ENCODE measurements around the gene NMNAT1.

DNA sequence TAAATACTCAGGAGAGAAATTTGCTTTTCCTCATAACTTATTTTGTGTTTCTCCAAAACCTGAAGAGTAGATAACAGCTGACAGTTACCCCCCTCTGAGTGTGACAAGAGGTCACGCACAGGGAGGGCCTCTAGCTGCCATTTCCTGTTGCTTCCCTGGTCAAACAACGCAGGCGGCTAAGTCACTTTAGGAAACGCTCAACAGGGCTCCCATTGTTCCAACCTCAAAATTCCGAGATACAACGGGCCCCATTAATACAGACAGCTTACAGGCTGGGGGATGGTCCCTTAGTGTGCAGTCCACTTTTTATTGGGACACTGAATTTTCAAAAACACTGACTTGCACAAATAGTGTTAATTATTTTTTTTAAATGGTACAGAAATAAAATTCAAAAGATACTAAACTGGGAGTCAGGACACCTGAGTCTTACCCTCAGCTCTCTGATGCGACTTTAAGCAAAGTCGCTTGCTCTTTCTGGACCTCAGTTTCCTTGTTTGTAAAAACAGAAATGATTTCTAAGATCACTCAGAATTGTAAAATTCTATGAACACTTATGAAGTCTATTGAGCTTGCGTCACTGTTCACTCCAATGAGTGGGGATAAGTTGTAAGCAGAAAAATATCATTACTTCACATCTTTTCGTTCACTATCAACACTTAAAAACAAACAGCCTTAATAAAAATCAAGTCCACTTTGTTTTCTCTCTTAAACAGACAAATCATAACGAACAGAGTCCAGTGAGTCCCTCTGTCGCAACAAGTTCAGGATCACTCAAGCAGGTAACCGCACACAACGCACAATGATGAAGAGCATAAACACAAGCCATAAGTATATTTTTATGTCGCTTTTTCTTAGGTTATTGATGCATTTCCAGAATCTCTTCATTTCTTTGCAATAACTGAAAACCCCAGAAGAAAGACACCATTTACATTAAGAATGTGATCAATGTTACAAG, 13.6 kb upstream of the NMNAT1 start:
- TF ChIP-seq KDM5A (IDR thresholded peaks at IDR 0.05) (no peak), POLR2A (IDR thresholded peaks at IDR 0.05; ENCODE audit: low read length) (no peak), EHMT2 (IDR thresholded peaks at IDR 0.05; ENCODE audit: low read depth) (no peak), SREBF2 (IDR thresholded peaks at IDR 0.05) (no peak), HOXA7 (CRISPR knock-in tag; IDR thresholded peaks at IDR 0.05) (no peak), CEBPB (IDR thresholded peaks at IDR 0.05) (no peak), EP300 (IDR thresholded peaks at IDR 0.05) (no peak)
- TF ChIP-seq, protein P1, sequence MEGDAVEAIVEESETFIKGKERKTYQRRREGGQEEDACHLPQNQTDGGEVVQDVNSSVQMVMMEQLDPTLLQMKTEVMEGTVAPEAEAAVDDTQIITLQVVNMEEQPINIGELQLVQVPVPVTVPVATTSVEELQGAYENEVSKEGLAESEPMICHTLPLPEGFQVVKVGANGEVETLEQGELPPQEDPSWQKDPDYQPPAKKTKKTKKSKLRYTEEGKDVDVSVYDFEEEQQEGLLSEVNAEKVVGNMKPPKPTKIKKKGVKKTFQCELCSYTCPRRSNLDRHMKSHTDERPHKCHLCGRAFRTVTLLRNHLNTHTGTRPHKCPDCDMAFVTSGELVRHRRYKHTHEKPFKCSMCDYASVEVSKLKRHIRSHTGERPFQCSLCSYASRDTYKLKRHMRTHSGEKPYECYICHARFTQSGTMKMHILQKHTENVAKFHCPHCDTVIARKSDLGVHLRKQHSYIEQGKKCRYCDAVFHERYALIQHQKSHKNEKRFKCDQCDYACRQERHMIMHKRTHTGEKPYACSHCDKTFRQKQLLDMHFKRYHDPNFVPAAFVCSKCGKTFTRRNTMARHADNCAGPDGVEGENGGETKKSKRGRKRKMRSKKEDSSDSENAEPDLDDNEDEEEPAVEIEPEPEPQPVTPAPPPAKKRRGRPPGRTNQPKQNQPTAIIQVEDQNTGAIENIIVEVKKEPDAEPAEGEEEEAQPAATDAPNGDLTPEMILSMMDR (IDR thresholded peaks at IDR 0.05), result no peak
- TF ChIP-seq, protein P2, sequence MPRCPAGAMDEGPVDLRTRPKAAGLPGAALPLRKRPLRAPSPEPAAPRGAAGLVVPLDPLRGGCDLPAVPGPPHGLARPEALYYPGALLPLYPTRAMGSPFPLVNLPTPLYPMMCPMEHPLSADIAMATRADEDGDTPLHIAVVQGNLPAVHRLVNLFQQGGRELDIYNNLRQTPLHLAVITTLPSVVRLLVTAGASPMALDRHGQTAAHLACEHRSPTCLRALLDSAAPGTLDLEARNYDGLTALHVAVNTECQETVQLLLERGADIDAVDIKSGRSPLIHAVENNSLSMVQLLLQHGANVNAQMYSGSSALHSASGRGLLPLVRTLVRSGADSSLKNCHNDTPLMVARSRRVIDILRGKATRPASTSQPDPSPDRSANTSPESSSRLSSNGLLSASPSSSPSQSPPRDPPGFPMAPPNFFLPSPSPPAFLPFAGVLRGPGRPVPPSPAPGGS (IDR thresholded peaks at IDR 0.05), result no peak
- TF ChIP-seq, protein P3, sequence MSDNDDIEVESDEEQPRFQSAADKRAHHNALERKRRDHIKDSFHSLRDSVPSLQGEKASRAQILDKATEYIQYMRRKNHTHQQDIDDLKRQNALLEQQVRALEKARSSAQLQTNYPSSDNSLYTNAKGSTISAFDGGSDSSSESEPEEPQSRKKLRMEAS (IDR thresholded peaks at IDR 0.05), result no peak

Measured in A549 (cell line).